GM21360 (cell line): Measurements from ENCODE around the gene SLC39A7.
"Not testable (repeated sequence)": the region's sequence is repeated elsewhere in the genome, so short reads cannot be mapped to it uniquely, and the experiment has no call there.

ENCODE experiments used
- ATAC-seq: cut with Tn5 transposase; IDR thresholded peaks from one replicate; pipeline ENCODE4 v1.9.1; 2021; ENCODE audit warnings: mild to moderate bottlenecking, moderate library complexity; ENCODE audit not compliant: unreplicated experiment

SLC39A7 gene

DNA sequence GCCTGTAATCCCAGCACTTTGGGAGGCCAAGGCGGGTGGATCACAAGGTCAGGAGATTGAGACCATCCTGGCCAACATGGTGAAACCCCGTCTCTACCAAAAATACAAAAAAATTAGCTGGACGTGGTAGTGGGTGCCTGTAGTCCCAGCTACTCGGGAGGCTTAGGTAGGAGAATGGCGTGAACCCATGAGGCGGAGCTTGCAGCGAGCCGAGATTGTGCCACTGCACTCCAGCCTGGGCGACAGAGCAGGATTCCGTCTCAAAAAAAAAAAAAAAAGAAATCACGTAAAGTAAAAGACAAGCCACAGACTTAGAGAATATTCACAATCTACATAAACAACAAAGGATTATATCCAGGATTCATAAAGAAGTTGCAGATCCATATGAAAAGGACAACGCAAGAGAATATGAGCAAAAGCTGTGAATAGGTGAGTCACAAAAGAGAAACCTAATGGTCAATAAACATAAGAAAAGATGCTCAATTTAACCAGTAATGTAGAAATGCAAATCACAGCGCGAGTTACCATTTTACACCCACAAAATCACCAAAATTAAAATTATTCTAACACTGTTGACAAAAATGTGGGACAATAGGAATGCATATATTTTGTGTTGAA lies 25.9 kb downstream of the SLC39A7 start:
- not testable (repeated sequence) for ATAC-seq

DNA sequence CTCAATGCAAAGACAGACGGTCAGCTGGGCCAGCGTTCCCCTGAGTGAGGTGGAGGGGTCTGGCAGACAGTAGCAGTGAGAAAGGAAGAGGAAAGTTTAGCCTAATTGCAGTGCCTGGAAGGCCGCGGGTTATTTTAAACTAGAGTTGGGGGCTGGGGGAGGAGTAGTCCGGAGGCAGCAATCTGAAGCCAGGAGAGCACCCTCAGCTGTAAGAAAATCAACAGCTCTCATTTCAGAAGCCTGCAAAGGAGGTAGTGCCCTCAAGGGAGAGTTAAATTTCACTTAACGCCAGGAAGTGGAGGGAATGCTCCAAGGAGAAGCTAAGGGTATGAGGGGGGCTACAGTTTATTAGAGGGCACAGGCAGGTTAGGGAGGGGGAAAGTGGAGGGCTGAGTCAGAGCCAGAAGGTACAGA lies 34.6 kb downstream of the SLC39A7 start:
- ATAC-seq, result no peak

DNA sequence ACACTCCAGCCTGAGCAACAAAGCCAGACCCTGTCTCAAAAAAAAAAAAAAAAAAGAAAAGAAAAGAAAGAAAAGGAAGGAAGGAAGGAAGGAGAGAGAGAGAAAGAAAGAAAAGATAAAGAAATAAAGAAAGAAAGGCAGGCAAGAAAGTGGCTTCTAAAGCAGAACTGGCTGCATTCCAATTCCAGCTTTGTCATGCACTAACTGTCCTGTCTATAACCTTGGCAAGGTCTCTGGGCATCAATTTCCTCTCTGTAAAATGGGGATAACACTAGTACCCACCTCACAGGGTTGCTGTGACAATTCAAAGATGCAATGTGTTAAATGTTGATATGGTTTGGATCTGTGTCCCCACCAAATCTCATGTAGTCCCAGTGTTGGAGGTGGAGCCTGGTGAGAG lies 35.7 kb downstream of the SLC39A7 start:
- no peak for ATAC-seq

DNA sequence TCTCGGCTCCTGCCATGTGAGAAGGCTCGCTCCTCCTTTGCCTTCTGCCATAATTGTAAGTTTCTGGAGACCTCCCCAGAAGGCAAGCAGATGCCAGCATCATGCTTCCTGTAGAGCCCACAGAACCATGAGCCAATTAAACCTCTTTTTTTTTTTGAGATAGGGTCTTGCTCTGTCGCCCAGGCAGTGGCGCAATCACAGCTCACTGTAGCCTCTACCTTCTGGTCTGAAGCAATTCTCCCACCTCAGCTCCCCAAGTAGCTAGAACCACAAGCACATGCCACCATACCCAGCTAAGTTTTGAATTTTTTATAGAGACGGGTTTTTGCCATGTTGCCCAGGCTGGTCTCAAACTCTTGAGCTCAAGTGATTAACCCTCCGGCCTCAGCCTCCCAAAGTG lies 36.2 kb downstream of the SLC39A7 start:
- ATAC-seq, result no peak

DNA sequence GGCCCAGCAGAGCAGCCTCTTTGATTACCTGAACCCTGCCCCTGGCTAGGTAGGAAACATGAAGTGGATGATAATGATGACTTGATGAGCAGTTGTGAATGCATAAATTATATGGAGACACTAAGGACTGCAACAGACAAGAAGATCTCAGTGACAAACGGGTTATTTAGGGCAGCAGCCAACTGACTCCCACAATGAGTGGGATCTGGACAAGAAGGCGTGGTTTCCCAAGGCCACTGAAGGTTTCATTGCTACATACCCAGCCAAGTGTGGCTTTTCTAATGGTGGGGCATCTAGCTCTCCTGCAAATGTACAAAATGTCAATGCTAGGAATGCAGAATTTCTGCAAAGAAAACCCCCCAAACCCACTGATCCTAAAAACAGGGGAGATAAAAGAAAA lies 37.1 kb downstream of the SLC39A7 start:
- no peak for ATAC-seq

GRCh38 chr6:33241968-33242367 lies 41.3 kb downstream of the SLC39A7 start:
- no peak for ATAC-seq

DNA sequence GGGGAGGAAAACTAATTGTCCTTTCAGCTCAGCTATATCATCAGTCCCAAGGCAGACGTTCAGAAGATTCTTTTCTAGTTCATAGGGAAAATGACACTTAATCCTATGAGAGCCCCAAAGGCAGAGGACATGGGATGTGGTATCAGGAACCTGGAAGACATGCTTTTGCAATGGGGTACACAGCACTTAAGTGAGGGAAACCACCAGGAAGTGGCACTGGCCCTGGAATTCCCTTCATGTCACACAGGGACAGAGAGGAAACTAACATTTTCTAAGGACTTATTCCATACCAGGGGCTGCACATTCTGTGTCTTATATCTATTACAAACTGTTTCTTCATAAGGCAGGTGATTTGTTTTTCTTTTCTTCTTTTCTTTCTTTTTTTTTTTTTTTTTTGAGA lies 42.8 kb downstream of the SLC39A7 start:
- no peak for ATAC-seq

DNA sequence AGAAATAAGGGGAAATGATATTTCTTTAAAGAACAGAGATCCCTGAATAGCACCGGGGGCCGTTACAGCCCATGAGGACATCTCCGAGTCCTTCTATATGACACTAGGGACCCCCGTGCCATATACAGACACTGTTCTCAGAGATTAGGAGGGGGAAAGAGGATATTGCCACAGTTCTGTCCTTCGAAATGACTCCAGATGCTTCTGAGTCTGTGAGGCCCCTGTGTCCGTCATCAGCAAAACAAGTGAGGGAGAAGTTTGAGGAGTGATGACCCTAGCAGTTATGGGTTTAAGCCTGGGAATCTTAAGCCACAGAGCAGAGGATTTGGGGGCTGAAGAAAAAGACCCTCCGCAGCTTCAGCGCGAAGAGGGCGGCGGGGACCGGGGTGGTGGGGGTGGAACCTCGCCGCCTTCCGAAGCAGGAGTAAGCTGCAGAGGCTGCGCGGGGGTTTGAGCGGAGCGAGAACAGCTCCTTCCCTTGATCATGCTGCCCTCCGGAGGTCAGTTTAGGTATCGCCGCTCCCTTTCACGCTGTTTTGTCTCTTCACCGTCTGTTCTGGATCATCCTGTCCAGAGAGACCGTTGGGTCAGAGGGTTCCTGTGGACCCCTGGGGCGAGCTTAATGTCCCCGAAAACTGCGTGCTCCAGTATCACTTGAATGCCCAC lies 47.4 kb downstream of the SLC39A7 start:
- peak; percentile 45 for ATAC-seq

GRCh38 chr6:33248643-33248931 lies 47.9 kb downstream of the SLC39A7 start:
- ATAC-seq, result peak; percentile 11

- ATAC-seq, result peak; percentile 87
Observed at GRCh38 chr6:33248932-33249731, 48.5 kb downstream of the SLC39A7 start.

DNA sequence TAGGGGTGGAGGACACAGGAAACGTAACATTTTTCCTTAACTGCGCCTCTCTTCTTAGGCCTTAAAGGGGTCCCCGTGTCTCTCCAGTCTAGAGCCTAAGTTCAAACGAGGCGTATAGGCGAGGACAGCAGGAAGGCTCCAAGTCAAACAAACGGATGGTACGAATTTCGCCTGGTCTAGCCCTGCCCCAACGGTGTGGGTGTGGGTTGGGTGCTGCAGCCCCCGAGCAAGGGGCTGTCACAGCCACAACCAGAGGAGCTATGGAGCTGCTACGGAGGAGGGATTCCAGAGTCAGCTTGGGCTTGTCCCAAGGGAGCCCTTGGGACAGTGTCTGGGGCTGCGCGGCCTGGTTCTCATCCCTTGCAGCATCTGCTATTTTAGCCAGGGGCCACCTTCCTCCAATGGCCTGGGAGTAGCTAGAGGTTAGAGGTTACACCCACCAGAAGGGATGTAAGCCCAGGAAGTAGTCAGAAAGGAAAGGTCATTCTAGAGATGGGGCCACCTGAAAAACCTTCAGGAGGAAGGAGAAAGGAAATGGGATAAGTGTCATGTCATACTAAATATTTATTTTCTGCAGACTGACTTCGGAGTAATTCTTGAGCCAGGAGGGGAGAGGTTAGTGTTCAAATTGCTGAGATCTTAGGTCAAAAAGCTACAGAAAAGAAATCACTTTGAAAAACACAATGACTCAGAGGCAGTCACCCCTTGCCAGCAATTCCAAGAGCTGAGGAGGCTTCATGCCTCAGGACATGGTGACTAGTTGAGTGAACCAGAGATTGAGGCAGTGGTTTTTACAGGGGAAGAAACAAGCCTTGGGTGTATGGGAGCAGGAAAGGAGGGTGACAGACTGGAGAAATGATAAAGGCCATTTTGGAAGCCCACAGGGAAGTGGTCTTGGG lies 49.3 kb downstream of the SLC39A7 start:
- ATAC-seq, result no peak

DNA sequence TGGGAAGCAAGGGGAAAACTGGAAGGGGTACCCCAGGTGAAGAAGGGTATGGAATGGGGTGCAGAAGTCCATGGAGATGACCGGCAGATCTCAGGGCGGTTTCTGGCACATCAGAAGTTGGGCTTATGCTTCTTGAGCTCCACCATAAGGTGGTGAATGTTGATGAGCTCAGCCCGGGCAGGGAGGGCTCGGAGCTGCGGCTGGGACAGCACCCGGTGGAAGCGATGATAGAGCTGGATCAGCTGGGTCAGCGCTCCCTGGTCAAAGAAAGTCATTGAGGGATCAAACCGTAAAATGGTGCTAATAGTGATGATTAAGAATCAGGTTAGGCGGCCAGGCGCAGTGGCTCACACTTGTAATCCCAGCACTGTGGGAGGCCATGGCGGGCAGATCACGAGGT lies 50.1 kb downstream of the SLC39A7 start:
- ATAC-seq, result no peak

DNA sequence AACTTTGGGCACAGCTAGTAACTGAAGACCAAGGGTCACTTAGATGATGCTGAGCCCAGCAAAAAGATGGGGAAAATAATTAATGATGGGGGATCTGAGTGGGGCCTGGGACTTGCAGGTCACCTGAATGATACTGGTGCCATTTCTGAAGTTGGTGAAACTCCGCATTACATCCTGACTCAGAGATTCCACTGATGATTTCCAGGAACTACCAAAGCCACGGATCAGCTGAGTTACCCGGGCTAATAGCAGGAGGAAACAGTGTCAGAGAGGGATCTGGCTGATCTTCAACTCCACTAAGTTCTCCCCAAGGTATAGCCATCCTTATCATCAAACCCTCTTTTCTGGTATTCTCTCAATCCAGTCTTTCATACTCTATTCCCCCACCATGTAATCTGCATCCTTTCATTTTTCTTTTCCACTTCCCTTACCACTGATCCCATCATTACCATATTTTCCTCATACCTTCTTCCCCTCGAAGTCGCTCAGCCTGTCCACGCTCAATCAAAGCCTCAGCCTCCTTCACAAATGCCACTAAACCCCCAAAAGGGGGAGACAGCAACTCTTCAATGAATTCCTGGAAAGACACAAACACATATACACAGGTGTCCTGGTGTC lies 50.8 kb downstream of the SLC39A7 start:
- no peak for ATAC-seq

- ATAC-seq, result no peak
Observed at GRCh38 chr6:33252759-33253158, 52.1 kb downstream of the SLC39A7 start.
